ENCODE measurements around the gene SF3B3.
"Not testable (repeated sequence)": the region's sequence is repeated elsewhere in the genome, so short reads cannot be mapped to it uniquely, and the experiment has no call there.

SF3B3 gene

GRCh38 chr16:70512456-70512855 lies 11.2 kb upstream of the SF3B3 start:
- DNase-seq: no peak

- peak; percentile 53 for DNase-seq
Observed at GRCh38 chr16:70520612-70521297, 2.9 kb upstream of the SF3B3 start.

GRCh38 chr16:70522216-70523075 lies 1.2 kb upstream of the SF3B3 start:
- peak; percentile 22 for DNase-seq

GRCh38 chr16:70523076-70523742 lies 407 bp upstream of the SF3B3 start, which contains the start of gene COG4:
Gene COG4, minus strand, starts transcription at chr16:70523554. Its CDS starts 11 bp downstream, at chr16:70523543.
- peak; percentile 93 for DNase-seq

- DNase-seq: not testable (repeated sequence)
Observed at GRCh38 chr16:70524399-70524825, 796 bp downstream of the SF3B3 start.

GRCh38 chr16:70526403-70526802 lies 2.8 kb downstream of the SF3B3 start:
- no peak for DNase-seq

GRCh38 chr16:70527315-70527996 lies 3.8 kb downstream of the SF3B3 start:
- no peak for DNase-seq

- DNase-seq: peak; percentile 56
Observed at GRCh38 chr16:70529051-70529777, 5.6 kb downstream of the SF3B3 start.

- DNase-seq: not testable (repeated sequence)
Observed at GRCh38 chr16:70529954-70530353, 6.3 kb downstream of the SF3B3 start.

- DNase-seq: no peak
Observed at GRCh38 chr16:70534971-70535370, 11.4 kb downstream of the SF3B3 start.

- DNase-seq: no peak
Observed at GRCh38 chr16:70540994-70541393, 17.4 kb downstream of the SF3B3 start.

GRCh38 chr16:70544548-70544947 lies 20.9 kb downstream of the SF3B3 start:
- no peak for DNase-seq

GRCh38 chr16:70548936-70549335 lies 25.3 kb downstream of the SF3B3 start:
- no peak for DNase-seq

- DNase-seq: no peak
Observed at GRCh38 chr16:70550082-70550481, 26.5 kb downstream of the SF3B3 start.

- no peak for DNase-seq
Observed at GRCh38 chr16:70551788-70552187, 28.2 kb downstream of the SF3B3 start.

GRCh38 chr16:70552675-70553074 lies 29.1 kb downstream of the SF3B3 start:
- DNase-seq: no peak

- no peak for DNase-seq
Observed at GRCh38 chr16:70553645-70554044, 30.0 kb downstream of the SF3B3 start.

- no peak for DNase-seq
Observed at GRCh38 chr16:70556063-70556462, 32.4 kb downstream of the SF3B3 start.

GRCh38 chr16:70561623-70562022 lies 38.0 kb downstream of the SF3B3 start:
- DNase-seq: no peak

GRCh38 chr16:70563636-70564035 lies 40.0 kb downstream of the SF3B3 start:
- no peak for DNase-seq

- DNase-seq: no peak
Observed at GRCh38 chr16:70565053-70565452, 41.4 kb downstream of the SF3B3 start.

GRCh38 chr16:70568601-70569237 lies 45.1 kb downstream of the SF3B3 start:
- DNase-seq: no peak
